ENCODE results near the gene RAD1. TPM values are rescaled to one million over a fixed set of nuclear protein-coding genes. Genes with fewer than 3 reads are reported as not detected.
"Not testable (repeated sequence)": the region's sequence is repeated elsewhere in the genome, so short reads cannot be mapped to it uniquely, and the experiment has no call there.

RAD1 gene
- total and polyA plus RNA-seq, 11 donors, result 12.8 to 29.6 (median 22.7) TPM

DNA sequence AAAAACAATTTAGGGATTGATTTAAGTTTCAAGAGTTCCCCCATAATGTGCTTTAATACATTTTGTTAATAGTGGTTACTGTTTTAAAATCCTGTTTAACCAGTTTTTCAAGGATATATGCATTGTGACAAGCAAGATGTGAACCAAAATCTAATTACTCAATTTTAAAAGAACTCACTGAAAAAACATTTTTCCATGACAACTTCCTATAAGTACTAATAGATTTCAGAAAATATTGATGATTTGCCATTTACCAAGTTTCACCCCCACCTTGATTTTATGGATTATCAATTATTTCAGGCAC lies 9.1 kb upstream of the RAD1 start:
- H3K4me1 ChIP-seq, result peaks cover 0 to 15% (median 4%) of the 10 kb centered on the region in 12 donors
- DNase-seq, result no peak
- no peak for TF ChIP-seq POLR2A (IDR thresholded peaks at IDR 0.05)
- TF ChIP-seq, protein P1, sequence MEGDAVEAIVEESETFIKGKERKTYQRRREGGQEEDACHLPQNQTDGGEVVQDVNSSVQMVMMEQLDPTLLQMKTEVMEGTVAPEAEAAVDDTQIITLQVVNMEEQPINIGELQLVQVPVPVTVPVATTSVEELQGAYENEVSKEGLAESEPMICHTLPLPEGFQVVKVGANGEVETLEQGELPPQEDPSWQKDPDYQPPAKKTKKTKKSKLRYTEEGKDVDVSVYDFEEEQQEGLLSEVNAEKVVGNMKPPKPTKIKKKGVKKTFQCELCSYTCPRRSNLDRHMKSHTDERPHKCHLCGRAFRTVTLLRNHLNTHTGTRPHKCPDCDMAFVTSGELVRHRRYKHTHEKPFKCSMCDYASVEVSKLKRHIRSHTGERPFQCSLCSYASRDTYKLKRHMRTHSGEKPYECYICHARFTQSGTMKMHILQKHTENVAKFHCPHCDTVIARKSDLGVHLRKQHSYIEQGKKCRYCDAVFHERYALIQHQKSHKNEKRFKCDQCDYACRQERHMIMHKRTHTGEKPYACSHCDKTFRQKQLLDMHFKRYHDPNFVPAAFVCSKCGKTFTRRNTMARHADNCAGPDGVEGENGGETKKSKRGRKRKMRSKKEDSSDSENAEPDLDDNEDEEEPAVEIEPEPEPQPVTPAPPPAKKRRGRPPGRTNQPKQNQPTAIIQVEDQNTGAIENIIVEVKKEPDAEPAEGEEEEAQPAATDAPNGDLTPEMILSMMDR (IDR thresholded peaks at IDR 0.05), result no peak
- H3K27me3 ChIP-seq, result no peaks in the 10 kb centered on the region
- H3K4me3 ChIP-seq, result no peak overlapping the region
- no peaks in the 10 kb centered on the region for H3K9me3 ChIP-seq
- intact Hi-C loops (cut with DNase I), result loop anchor here in 2 of 10 donors (5.0 to 10.0 kb wide), 2 partner anchors 1318 to 1480 kb away; partner anchors contain the start of genes NADK2 (in 1 of the 2) and TARS1 (in 1 of the 2)
- ATAC-seq, result no peak
- H3K27ac ChIP-seq, result no peak overlapping the region
- H3K36me3 ChIP-seq, result peaks cover 0 to 81% (median 77%) of the 10 kb centered on the region in 9 donors

DNA sequence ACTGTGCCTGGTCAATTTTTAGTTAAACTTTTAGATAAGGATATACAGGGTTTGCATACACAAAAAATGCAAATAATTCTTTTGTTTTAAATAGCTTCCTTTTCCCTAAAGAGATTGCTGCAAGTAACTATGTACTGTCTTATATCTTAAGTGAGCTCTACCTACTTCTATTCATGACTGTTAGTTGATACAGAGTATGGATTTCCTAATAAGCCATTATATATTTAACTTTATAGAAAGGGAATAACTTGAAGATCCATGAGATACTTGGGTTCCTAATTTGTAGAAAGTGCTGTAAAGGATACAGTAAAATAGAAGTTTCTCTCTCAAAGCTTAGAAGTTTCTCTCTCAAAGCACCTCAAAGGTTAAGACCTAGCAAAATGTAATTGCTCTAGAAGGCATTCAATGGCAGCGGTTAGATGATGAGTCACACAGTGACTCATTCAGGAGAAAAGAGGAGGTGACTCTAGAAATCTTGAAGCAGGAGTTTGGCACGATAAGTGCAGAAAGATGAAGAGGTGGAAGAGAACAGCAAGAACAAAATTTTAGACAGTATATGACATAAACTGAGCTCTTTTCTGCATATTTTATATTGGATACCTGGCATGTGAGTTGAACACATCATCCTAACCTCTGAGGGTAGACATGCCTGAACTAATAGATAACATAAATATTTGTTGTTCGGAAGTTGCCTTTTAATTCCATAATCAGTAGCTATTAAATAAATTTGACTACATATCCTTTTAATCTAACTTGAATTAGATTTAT lies 8.6 kb upstream of the RAD1 start:
- Histone ChIP-seq H3K9me3 (no peaks in the 10 kb centered on the region), H3K36me3 (peaks cover 0 to 87% (median 80%) of the 10 kb centered on the region in 9 donors), H3K27ac (peak overlapping the region in 2 of 12 donors; percentile 28 to 37), H3K4me1 (peaks cover 0 to 14% (median 3%) of the 10 kb centered on the region in 12 donors), H3K4me3 (no peak overlapping the region), H3K27me3 (no peaks in the 10 kb centered on the region)
- no peak for TF ChIP-seq POLR2A (IDR thresholded peaks at IDR 0.05)
- ATAC-seq, result peak in 2 of 4 donors; percentile 62 to 82
- 40 to 63% (median 51%) methylated on average over 3 of the region's 3 CpGs for WGBS, 4 donors
- DNase-seq, result no peak
- intact Hi-C loops (cut with DNase I), result loop anchor here in 2 of 10 donors (5.0 to 10.0 kb wide), 2 partner anchors 1318 to 1479 kb away; partner anchors contain the start of genes NADK2 (in 1 of the 2) and TARS1 (in 1 of the 2)

DNA sequence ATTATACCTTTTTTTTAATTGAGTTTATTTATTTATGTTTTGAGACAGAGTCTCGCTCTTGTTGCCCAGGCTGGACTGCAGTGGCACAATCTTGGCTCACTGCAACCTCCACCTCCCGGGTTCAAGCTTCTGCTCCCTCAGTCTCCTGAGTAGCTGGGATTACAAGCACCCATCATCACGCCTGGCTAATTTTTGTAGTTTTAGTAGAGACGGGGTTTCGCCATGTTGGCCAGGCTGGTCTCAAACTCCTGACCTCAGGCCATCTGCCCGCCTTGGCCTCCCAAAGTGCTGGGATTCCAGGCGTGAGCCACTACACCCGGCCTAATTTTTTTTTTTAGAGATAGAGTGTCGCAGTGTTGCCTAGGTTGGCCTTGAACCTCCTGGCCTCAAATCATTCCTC lies 8.0 kb upstream of the RAD1 start:
- not testable (repeated sequence) for H3K27me3 ChIP-seq, ATAC-seq, H3K4me1 ChIP-seq, DNase-seq, H3K9me3 ChIP-seq, H3K4me3 ChIP-seq
- 83 to 97% (median 93%) methylated on average over 9 of the region's 9 CpGs for WGBS, 4 donors
- H3K27ac ChIP-seq, result peak overlapping the region in 2 of 12 donors; percentile 28 to 37
- intact Hi-C loops (cut with DNase I), result loop anchor here in 2 of 10 donors (5.0 to 10.0 kb wide), 2 partner anchors 1319 to 1478 kb away; partner anchors contain the start of genes NADK2 (in 1 of the 2) and TARS1 (in 1 of the 2)
- H3K36me3 ChIP-seq, result peaks cover 0 to 92% (median 82%) of the 10 kb centered on the region in 9 donors

DNA sequence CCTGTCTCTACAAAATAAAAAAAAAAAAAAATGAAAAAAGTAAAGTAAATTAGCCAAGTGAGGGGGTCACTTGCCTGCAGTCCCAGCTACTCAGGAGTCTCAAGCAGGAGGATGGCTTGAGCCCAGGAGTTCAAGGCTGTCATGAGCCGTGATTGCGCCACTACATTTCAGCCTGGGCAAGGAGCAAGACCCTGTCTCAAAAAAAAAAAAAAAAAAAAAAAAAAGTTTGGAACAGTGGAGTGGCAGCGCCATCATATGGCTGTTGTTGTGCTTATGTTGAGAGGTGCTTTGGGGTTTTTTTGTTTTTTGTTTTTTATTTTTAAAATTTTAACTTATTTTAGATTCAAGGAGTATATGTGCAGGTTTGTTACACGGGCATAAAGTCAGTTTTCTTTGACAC lies 3.8 kb upstream of the RAD1 start:
- H3K27me3 ChIP-seq, result no peaks in the 10 kb centered on the region
- no peak for TF ChIP-seq POLR2A (IDR thresholded peaks at IDR 0.05)
- TF ChIP-seq, protein P1 (IDR thresholded peaks at IDR 0.05), result no peak
- WGBS, 4 donors, result 87 to 92% (median 89%) methylated on average over 4 of the region's 4 CpGs
- DNase-seq (no peak), ATAC-seq (no peak)
- no peak overlapping the region for H3K4me3 ChIP-seq
- intact Hi-C loops (cut with DNase I), result loop anchor here in 3 of 10 donors (5.0 to 10.0 kb wide), 3 partner anchors 262 to 914 kb away; partner anchors contain the start of genes AMACR (in 2 of the 3) and RAI14 (in 1 of the 3)
- no peaks in the 10 kb centered on the region for H3K9me3 ChIP-seq
- H3K36me3 ChIP-seq, result peaks cover 0 to 60% (median 48%) of the 10 kb centered on the region in 9 donors
- H3K4me1 ChIP-seq, result peaks cover 7 to 32% (median 18%) of the 10 kb centered on the region in 12 donors
- H3K27ac ChIP-seq, result no peak overlapping the region

DNA sequence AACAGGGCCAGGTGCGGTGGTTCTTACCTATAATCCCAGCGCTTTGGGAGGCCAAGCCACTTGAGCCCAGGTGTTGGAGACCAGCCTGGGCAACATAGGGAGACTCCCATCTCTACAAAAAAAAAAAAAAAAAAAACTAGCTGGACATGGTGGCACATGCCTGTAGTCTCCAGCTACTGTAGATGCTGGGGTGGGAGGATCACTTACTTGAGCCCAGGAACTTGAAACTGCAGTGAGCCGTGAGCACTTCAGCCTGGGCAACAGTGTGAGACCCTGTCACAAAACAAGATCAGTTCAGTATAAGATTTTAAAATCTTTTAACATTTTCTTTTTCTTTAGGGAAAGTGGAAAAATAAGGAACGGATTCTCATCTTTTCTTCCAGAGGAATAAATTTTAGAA lies 2.7 kb upstream of the RAD1 start:
- H3K27ac ChIP-seq, result no peak overlapping the region
- no peak overlapping the region for H3K4me3 ChIP-seq
- intact Hi-C loops (cut with DNase I), result loop anchor here in 3 of 10 donors (5.0 to 10.0 kb wide), 3 partner anchors 261 to 913 kb away; partner anchors contain the start of genes AMACR (in 2 of the 3) and RAI14 (in 1 of the 3)
- TF ChIP-seq, protein P1 (IDR thresholded peaks at IDR 0.05), result no peak
- no peak for TF ChIP-seq POLR2A (IDR thresholded peaks at IDR 0.05)
- ATAC-seq, result no peak
- peaks cover 7 to 36% (median 24%) of the 10 kb centered on the region in 12 donors for H3K4me1 ChIP-seq
- DNase-seq, result no peak
- H3K36me3 ChIP-seq, result peaks cover 0 to 49% (median 37%) of the 10 kb centered on the region in 9 donors
- no peaks in the 10 kb centered on the region for H3K27me3 ChIP-seq
- no peaks in the 10 kb centered on the region for H3K9me3 ChIP-seq
- WGBS, 4 donors, result 84 to 88% (median 86%) methylated on average over 4 of the region's 4 CpGs

Measured in heart left ventricle (tissue), 16 donors.